Erythroblast (primary cell): Measurements from ENCODE around the gene GALNT16.

Experiments used
- GATA1 ChIP-seq: IDR thresholded peaks from 2 replicates; pipeline ENCODE4 v1.6.1; 2011; ENCODE audit warnings: low read depth, mild to moderate bottlenecking, control low read depth, low read length, moderate library complexity
- POLR2A ChIP-seq: IDR thresholded peaks from 2 replicates; pipeline ENCODE4 v1.6.1; 2011; ENCODE audit warnings: mild to moderate bottlenecking, low read length

DNA sequence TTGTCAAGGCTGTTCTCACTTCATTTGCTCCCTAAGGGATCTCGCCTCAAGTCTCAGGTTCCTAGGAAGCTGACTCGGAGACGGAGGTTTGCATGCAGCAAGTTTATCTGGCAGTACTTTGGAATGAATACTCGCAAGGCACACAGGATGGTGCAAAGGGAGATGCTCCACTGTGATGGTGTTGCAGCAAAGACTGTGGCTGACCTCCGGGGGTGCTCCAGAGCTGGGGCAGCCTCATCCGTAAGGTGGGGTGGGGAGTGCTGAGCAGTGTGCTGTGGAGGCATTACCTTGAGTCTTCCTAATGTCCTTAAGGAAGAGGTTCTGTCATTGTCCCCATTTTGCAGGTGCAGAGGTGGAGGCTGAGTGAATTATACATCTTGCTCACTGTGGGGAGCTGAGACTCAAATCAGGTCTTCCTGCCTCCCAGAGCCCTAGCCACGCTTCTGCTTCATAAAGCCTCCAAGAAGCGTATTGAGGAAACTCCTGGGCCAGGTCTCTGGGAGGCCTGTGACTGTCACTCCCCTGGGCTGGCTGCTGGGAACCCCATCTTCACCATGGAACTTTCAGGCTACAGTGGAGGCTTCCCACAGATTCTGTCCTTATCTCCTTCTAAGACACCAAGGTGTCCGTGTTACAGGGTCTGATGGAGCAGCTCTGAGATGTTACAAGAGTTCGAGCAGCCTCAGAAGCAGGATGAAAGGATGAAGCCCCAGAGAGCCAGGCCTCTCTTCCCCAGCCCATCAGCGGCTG, 39.5 kb downstream of the GALNT16 start:
- TF ChIP-seq POLR2A (no peak), GATA1 (no peak)
